ENCODE data around the gene PTGES3.
A peak's percentile ranks its signal among the peaks of the same experiment; 100 is the strongest.

Gene PTGES3

GRCh38 chr12:56721721-56722120, 33.6 kb upstream of the PTGES3 start:
- WGBS, 2 experiments, result 83 to 90% methylated on average over 2 of the region's 2 CpGs
- Histone ChIP-seq H3K36me3 (ENCODE audit: control insufficient read depth, insufficient read depth, low read length) (peaks cover 7% of the 10 kb centered on the region), H3K9me3 (ENCODE audit: control insufficient read depth, low read length) (no peaks in the 10 kb centered on the region), H3K27me3 (ENCODE audit: control insufficient read depth, insufficient read depth, low read length, poor library complexity, severe bottlenecking) (no peaks in the 10 kb centered on the region), H3K27ac (ENCODE audit: insufficient read depth, low read depth, low read length, poor library complexity, severe bottlenecking) (no peak overlapping the region), H3K4me3 (ENCODE audit: insufficient read depth, low read depth, low read length) (no peak overlapping the region), H3K4me1 (ENCODE audit: control insufficient read depth, insufficient read depth, low read length) (peaks cover 41% of the 10 kb centered on the region)

GRCh38 chr12:56721216-56721615, 33.1 kb upstream of the PTGES3 start:
- peaks cover 43% of the 10 kb centered on the region for H3K4me1 ChIP-seq (ENCODE audit: control insufficient read depth, insufficient read depth, low read length)
- no peaks in the 10 kb centered on the region for H3K9me3 ChIP-seq (ENCODE audit: control insufficient read depth, low read length)
- WGBS, 2 experiments, result 84% methylated on average over 2 of the region's 2 CpGs
- no peak overlapping the region for H3K27ac ChIP-seq (ENCODE audit: insufficient read depth, low read depth, low read length, poor library complexity, severe bottlenecking)
- no peaks in the 10 kb centered on the region for H3K27me3 ChIP-seq (ENCODE audit: control insufficient read depth, insufficient read depth, low read length, poor library complexity, severe bottlenecking)
- H3K36me3 ChIP-seq (ENCODE audit: control insufficient read depth, insufficient read depth, low read length), result peaks cover 7% of the 10 kb centered on the region
- H3K4me3 ChIP-seq (ENCODE audit: insufficient read depth, low read depth, low read length), result no peak overlapping the region

GRCh38 chr12:56720731-56721151, 32.7 kb upstream of the PTGES3 start:
- Histone ChIP-seq H3K27me3 (ENCODE audit: control insufficient read depth, insufficient read depth, low read length, poor library complexity, severe bottlenecking) (no peaks in the 10 kb centered on the region), H3K27ac (ENCODE audit: insufficient read depth, low read depth, low read length, poor library complexity, severe bottlenecking) (no peak overlapping the region), H3K36me3 (ENCODE audit: control insufficient read depth, insufficient read depth, low read length) (peaks cover 7% of the 10 kb centered on the region), H3K4me3 (ENCODE audit: insufficient read depth, low read depth, low read length) (no peak overlapping the region), H3K4me1 (ENCODE audit: control insufficient read depth, insufficient read depth, low read length) (peaks cover 43% of the 10 kb centered on the region), H3K9me3 (ENCODE audit: control insufficient read depth, low read length) (no peaks in the 10 kb centered on the region)
- WGBS, 2 experiments, result 94 to 97% methylated on average over 1 of the region's 1 CpG

GRCh38 chr12:56719056-56719455, 31.0 kb upstream of the PTGES3 start:
- no peak overlapping the region for H3K4me3 ChIP-seq (ENCODE audit: insufficient read depth, low read depth, low read length)
- H3K9me3 ChIP-seq (ENCODE audit: control insufficient read depth, low read length), result no peaks in the 10 kb centered on the region
- peaks cover 16% of the 10 kb centered on the region for H3K36me3 ChIP-seq (ENCODE audit: control insufficient read depth, insufficient read depth, low read length)
- peaks cover 43% of the 10 kb centered on the region for H3K4me1 ChIP-seq (ENCODE audit: control insufficient read depth, insufficient read depth, low read length)
- H3K27me3 ChIP-seq (ENCODE audit: control insufficient read depth, insufficient read depth, low read length, poor library complexity, severe bottlenecking), result no peaks in the 10 kb centered on the region
- H3K27ac ChIP-seq (ENCODE audit: insufficient read depth, low read depth, low read length, poor library complexity, severe bottlenecking), result no peak overlapping the region

- Histone ChIP-seq H3K36me3 (ENCODE audit: control insufficient read depth, insufficient read depth, low read length) (peaks cover 20% of the 10 kb centered on the region), H3K27ac (ENCODE audit: insufficient read depth, low read depth, low read length, poor library complexity, severe bottlenecking) (no peak overlapping the region), H3K4me1 (ENCODE audit: control insufficient read depth, insufficient read depth, low read length) (peaks cover 43% of the 10 kb centered on the region), H3K9me3 (ENCODE audit: control insufficient read depth, low read length) (no peaks in the 10 kb centered on the region), H3K27me3 (ENCODE audit: control insufficient read depth, insufficient read depth, low read length, poor library complexity, severe bottlenecking) (no peaks in the 10 kb centered on the region), H3K4me3 (ENCODE audit: insufficient read depth, low read depth, low read length) (no peak overlapping the region)
- WGBS, 2 experiments, result 92% methylated on average over 4 of the region's 4 CpGs
These were observed 30.6 kb upstream of the PTGES3 start for GRCh38 chr12:56718636-56719035.

GRCh38 chr12:56718149-56718548, 30.1 kb upstream of the PTGES3 start:
- WGBS, 2 experiments, result 85 to 96% methylated on average over 1 of the region's 1 CpG

GRCh38 chr12:56716933-56717880, 29.1 kb upstream of the PTGES3 start:
- Histone ChIP-seq H3K27me3 (ENCODE audit: control insufficient read depth, insufficient read depth, low read length, poor library complexity, severe bottlenecking) (no peaks in the 10 kb centered on the region), H3K4me1 (ENCODE audit: control insufficient read depth, insufficient read depth, low read length) (peaks cover 29% of the 10 kb centered on the region)
- WGBS, 2 experiments, result 96 to 98% methylated on average over 4 of the region's 4 CpGs

More at GRCh38 chr12:56718149-56718548, 30.1 kb upstream of the PTGES3 start:
- H3K9me3 ChIP-seq (ENCODE audit: control insufficient read depth, low read length), result no peaks in the 10 kb centered on the region
- peaks cover 25% of the 10 kb centered on the region for H3K36me3 ChIP-seq (ENCODE audit: control insufficient read depth, insufficient read depth, low read length)
- no peaks in the 10 kb centered on the region for H3K27me3 ChIP-seq (ENCODE audit: control insufficient read depth, insufficient read depth, low read length, poor library complexity, severe bottlenecking)
- H3K4me3 ChIP-seq (ENCODE audit: insufficient read depth, low read depth, low read length), result no peak overlapping the region
- H3K4me1 ChIP-seq (ENCODE audit: control insufficient read depth, insufficient read depth, low read length), result peaks cover 39% of the 10 kb centered on the region
- H3K27ac ChIP-seq (ENCODE audit: insufficient read depth, low read depth, low read length, poor library complexity, severe bottlenecking), result no peak overlapping the region

GRCh38 chr12:56716458-56716857, 28.4 kb upstream of the PTGES3 start:
- H3K4me3 ChIP-seq (ENCODE audit: insufficient read depth, low read depth, low read length), result no peak overlapping the region
- H3K27me3 ChIP-seq (ENCODE audit: control insufficient read depth, insufficient read depth, low read length, poor library complexity, severe bottlenecking), result no peaks in the 10 kb centered on the region
- H3K27ac ChIP-seq (ENCODE audit: insufficient read depth, low read depth, low read length, poor library complexity, severe bottlenecking), result peak overlapping the region; percentile 45
- WGBS, 2 experiments, result 93 to 95% methylated on average over 1 of the region's 1 CpG
- peaks cover 40% of the 10 kb centered on the region for H3K36me3 ChIP-seq (ENCODE audit: control insufficient read depth, insufficient read depth, low read length)
- peaks cover 27% of the 10 kb centered on the region for H3K4me1 ChIP-seq (ENCODE audit: control insufficient read depth, insufficient read depth, low read length)
- no peaks in the 10 kb centered on the region for H3K9me3 ChIP-seq (ENCODE audit: control insufficient read depth, low read length)

More at GRCh38 chr12:56716933-56717880, 29.1 kb upstream of the PTGES3 start:
- no peak overlapping the region for H3K27ac ChIP-seq (ENCODE audit: insufficient read depth, low read depth, low read length, poor library complexity, severe bottlenecking)
- H3K4me3 ChIP-seq (ENCODE audit: insufficient read depth, low read depth, low read length), result no peak overlapping the region
- H3K36me3 ChIP-seq (ENCODE audit: control insufficient read depth, insufficient read depth, low read length), result peaks cover 35% of the 10 kb centered on the region
- H3K9me3 ChIP-seq (ENCODE audit: control insufficient read depth, low read length), result no peaks in the 10 kb centered on the region

- WGBS, 2 experiments, result 88 to 91% methylated on average over 8 of the region's 8 CpGs
- H3K4me1 ChIP-seq (ENCODE audit: control insufficient read depth, insufficient read depth, low read length), result peaks cover 22% of the 10 kb centered on the region
- no peaks in the 10 kb centered on the region for H3K27me3 ChIP-seq (ENCODE audit: control insufficient read depth, insufficient read depth, low read length, poor library complexity, severe bottlenecking)
- H3K27ac ChIP-seq (ENCODE audit: insufficient read depth, low read depth, low read length, poor library complexity, severe bottlenecking), result no peak overlapping the region
- peaks cover 43% of the 10 kb centered on the region for H3K36me3 ChIP-seq (ENCODE audit: control insufficient read depth, insufficient read depth, low read length)
- H3K4me3 ChIP-seq (ENCODE audit: insufficient read depth, low read depth, low read length), result no peak overlapping the region
- H3K9me3 ChIP-seq (ENCODE audit: control insufficient read depth, low read length), result no peaks in the 10 kb centered on the region
These were observed 27.7 kb upstream of the PTGES3 start for GRCh38 chr12:56715798-56716197.

GRCh38 chr12:56714431-56714929, 26.4 kb upstream of the PTGES3 start:
- WGBS, 2 experiments, result 95 to 99% methylated on average over 2 of the region's 2 CpGs
- no peaks in the 10 kb centered on the region for H3K27me3 ChIP-seq (ENCODE audit: control insufficient read depth, insufficient read depth, low read length, poor library complexity, severe bottlenecking)
- H3K27ac ChIP-seq (ENCODE audit: insufficient read depth, low read depth, low read length, poor library complexity, severe bottlenecking), result no peak overlapping the region
- H3K9me3 ChIP-seq (ENCODE audit: control insufficient read depth, low read length), result no peaks in the 10 kb centered on the region
- peaks cover 37% of the 10 kb centered on the region for H3K36me3 ChIP-seq (ENCODE audit: control insufficient read depth, insufficient read depth, low read length)
- H3K4me3 ChIP-seq (ENCODE audit: insufficient read depth, low read depth, low read length), result no peak overlapping the region
- H3K4me1 ChIP-seq (ENCODE audit: control insufficient read depth, insufficient read depth, low read length), result peaks cover 18% of the 10 kb centered on the region
